Thymus (tissue), 11 donors: ENCODE results near the gene RBP4. TPM values are rescaled to one million over a fixed set of nuclear protein-coding genes. Genes with fewer than 3 reads are reported as not detected.

Source experiments
- DNase-seq, 9 donors: peaks; one replicate each; pipeline ENCODE4 v3.0.0-alpha.2; 2013; ENCODE audit warnings: low spot score in 9 of 9, low read depth in 6 of 9, missing footprints in 1 of 9
- H3K27ac ChIP-seq, 2 donors: one replicate each; pipeline ENCODE4 v1.5.1; 2013; ENCODE audit warnings: control low read depth in 1 of 2, low read depth in 1 of 2, low read length in 1 of 2, mild to moderate bottlenecking in 1 of 2, moderate library complexity in 1 of 2
- H3K27me3 ChIP-seq, 2 donors: one replicate each; pipeline ENCODE4 v1.5.1; 2013; ENCODE audit warnings: low read length in 1 of 2; ENCODE audit not compliant: control insufficient read depth in 2 of 2, insufficient read depth in 1 of 2
- H3K36me3 ChIP-seq, 2 donors: one replicate each; pipeline ENCODE4 v1.5.1; 2013; ENCODE audit warnings: low read length in 1 of 2, mild to moderate bottlenecking in 1 of 2, moderate library complexity in 1 of 2; ENCODE audit not compliant: control insufficient read depth in 2 of 2, insufficient read depth in 2 of 2
- H3K4me1 ChIP-seq, 2 donors: one replicate each; pipeline ENCODE4 v1.5.1; 2013; ENCODE audit warnings: low read length in 2 of 2; ENCODE audit not compliant: control insufficient read depth in 2 of 2, insufficient read depth in 2 of 2
- H3K4me3 ChIP-seq, 2 donors: one replicate each; pipeline ENCODE4 v1.5.1; 2013; ENCODE audit warnings: low read length in 2 of 2, control low read depth in 1 of 2, mild to moderate bottlenecking in 1 of 2
- H3K9me3 ChIP-seq, 2 donors: one replicate each; pipeline ENCODE4 v1.5.1; 2013; ENCODE audit warnings: low read length in 1 of 2, mild to moderate bottlenecking in 1 of 2; ENCODE audit not compliant: control insufficient read depth in 2 of 2, insufficient read depth in 1 of 2
- WGBS: extraction: QIAGEN DNeasy Blood & Tissue Kit; methylation state at CpG from one replicate; pipeline ENCODE4 v1.1.7; 2013; 5-methylcytosine and 5-hydroxymethylcytosine counted together
- polyA plus RNA-seq: library from polyadenylated mRNA; stranded (reverse); fragments of 200-250 nt; gene quantifications from one replicate; pipeline ENCODE4 v1.2.3, GENCODE V29; 2013
- total RNA-seq: library from RNA; stranded (reverse); fragments of 120-200 nt; gene quantifications from one replicate; pipeline ENCODE4 v1.2.4, GENCODE V29; 2013
- donor health status: healthy.

The RBP4 gene
- total and polyA plus RNA-seq, 2 donors, result 0.19 to 3.1 TPM

- no peaks in the 10 kb centered on the region for H3K36me3 ChIP-seq
- H3K4me3 ChIP-seq, result no peak overlapping the region
- H3K9me3 ChIP-seq, result no peaks in the 10 kb centered on the region
- no peak overlapping the region for H3K27ac ChIP-seq
- DNase-seq, result no peak
- H3K4me1 ChIP-seq, result peaks cover 0 to 2% of the 10 kb centered on the region in 2 donors
- peaks cover 0 to 2% of the 10 kb centered on the region in 2 donors for H3K27me3 ChIP-seq
- WGBS, result 34% methylated on average over 10 of the region's 10 CpGs
Observed at GRCh38 chr10:93542358-93542791, 58.7 kb downstream of the RBP4 start.

Other genes with a start within 250 kb of the RBP4 start
- gene MYOF, start 118.9 kb downstream of the RBP4 start, total RNA-seq, result 6.4 TPM
- gene MYOF, start 118.9 kb downstream of the RBP4 start, polyA plus RNA-seq, result 14.0 TPM
- gene CEP55, start 104.6 kb downstream of the RBP4 start, total RNA-seq, result 28.7 TPM
- gene CEP55, start 104.6 kb downstream of the RBP4 start, polyA plus RNA-seq, result 6.4 TPM
- gene FFAR4, start 34.6 kb downstream of the RBP4 start, total RNA-seq, result 0.14 TPM
- 0.25 TPM for gene FFAR4, start 34.6 kb downstream of the RBP4 start, polyA plus RNA-seq
- gene PDE6C, start 11.3 kb upstream of the RBP4 start, total RNA-seq, result not detected
- 0.18 TPM for gene PDE6C, start 11.3 kb upstream of the RBP4 start, polyA plus RNA-seq
- 6.7 TPM for gene FRA10AC1, start 101.4 kb upstream of the RBP4 start, total RNA-seq
- 20.7 TPM for gene FRA10AC1, start 101.4 kb upstream of the RBP4 start, polyA plus RNA-seq
- 0.28 TPM for gene LGI1, start 156.7 kb upstream of the RBP4 start, total RNA-seq
- 0.18 TPM for gene LGI1, start 156.7 kb upstream of the RBP4 start, polyA plus RNA-seq